H9 (cell line): Measurements from ENCODE around the gene SLAMF1. TPM values are rescaled to one million over a fixed set of nuclear protein-coding genes. Genes with fewer than 3 reads are reported as not detected.
A peak's percentile ranks its signal among the peaks of the same experiment; 100 is the strongest.

Experiments
- DNase-seq: peaks from one replicate; pipeline ENCODE4 v3.0.0-alpha.2; 2017
- H2AFZ ChIP-seq: one replicate; pipeline ENCODE4 v1.6.1; 2013; ENCODE audit warnings: mild to moderate bottlenecking, low read length, control low read depth, moderate library complexity
- H2AK5ac ChIP-seq: 2 replicates; pipeline ENCODE4 v1.6.1; 2013; ENCODE audit warnings: low read length, control low read depth, mixed read lengths; ENCODE audit not compliant: insufficient read length
- H2BK120ac ChIP-seq: one replicate; pipeline ENCODE4 v1.6.1; 2013; ENCODE audit warnings: low read depth, mild to moderate bottlenecking, low read length, control low read depth, inconsistent platforms; ENCODE audit not compliant: poor library complexity, severe bottlenecking
- H2BK12ac ChIP-seq: 2 replicates; pipeline ENCODE4 v1.6.1; 2013; ENCODE audit warnings: low read length, control low read depth, mixed read lengths, low read depth; ENCODE audit not compliant: insufficient read length
- H2BK15ac ChIP-seq: 2 replicates; pipeline ENCODE4 v1.6.1; 2013; ENCODE audit warnings: low read depth, low read length, control low read depth
- H2BK20ac ChIP-seq: one replicate; pipeline ENCODE4 v1.6.1; 2013; ENCODE audit warnings: low read depth, mild to moderate bottlenecking, low read length, control low read depth, inconsistent platforms; ENCODE audit not compliant: poor library complexity, severe bottlenecking
- H2BK5ac ChIP-seq: 2 replicates; pipeline ENCODE4 v1.6.1; 2013; ENCODE audit warnings: low read length, control low read depth, mixed read lengths; ENCODE audit not compliant: insufficient read length
- H3K14ac ChIP-seq: 2 replicates; pipeline ENCODE4 v1.6.1; 2013; ENCODE audit warnings: low read length, control low read depth; ENCODE audit not compliant: insufficient read depth
- H3K18ac ChIP-seq: 2 replicates; pipeline ENCODE4 v1.6.1; 2013; ENCODE audit warnings: low read depth, mild to moderate bottlenecking, mixed read lengths, low read length, control low read depth; ENCODE audit not compliant: insufficient read length
- H3K23ac ChIP-seq: 2 replicates; pipeline ENCODE4 v1.6.1; 2013; ENCODE audit warnings: low read length, control low read depth, mixed read lengths, low read depth; ENCODE audit not compliant: insufficient read length
- H3K23me2 ChIP-seq: 2 replicates; pipeline ENCODE4 v1.6.1; 2013; ENCODE audit warnings: low read depth, mild to moderate bottlenecking, mixed read lengths, low read length, control low read depth; ENCODE audit not compliant: insufficient read length, poor library complexity, severe bottlenecking
- H3K27ac ChIP-seq: 2 replicates; pipeline ENCODE4 v1.5.1; 2013; ENCODE audit warnings: low read length, control low read depth, mixed read lengths, low read depth; ENCODE audit not compliant: insufficient read length
- H3K27me3 ChIP-seq: 2 replicates; pipeline ENCODE4 v1.6.1; 2013; ENCODE audit warnings: low read length, control low read depth, inconsistent platforms; ENCODE audit not compliant: insufficient read depth
- H3K4ac ChIP-seq: 2 replicates; pipeline ENCODE4 v1.6.1; 2013; ENCODE audit warnings: low read depth, mild to moderate bottlenecking, control low read depth, inconsistent platforms, low read length, moderate library complexity
- H3K4me1 ChIP-seq: 2 replicates; pipeline ENCODE4 v1.6.1; 2013; ENCODE audit warnings: low read length, control low read depth, inconsistent platforms; ENCODE audit not compliant: insufficient read depth
- H3K4me2 ChIP-seq: 2 replicates; pipeline ENCODE4 v1.6.1; 2013; ENCODE audit warnings: low read length, control low read depth, mixed read lengths; ENCODE audit not compliant: insufficient read length, insufficient read depth
- H3K56ac ChIP-seq: 2 replicates; pipeline ENCODE4 v1.6.1; 2013; ENCODE audit warnings: low read depth, mild to moderate bottlenecking, mixed read lengths, low read length, control low read depth; ENCODE audit not compliant: insufficient read length
- H3K79me1 ChIP-seq: 2 replicates; pipeline ENCODE4 v1.6.1; 2013; ENCODE audit warnings: low read depth, mild to moderate bottlenecking, moderate library complexity, low read length, control low read depth, inconsistent platforms; ENCODE audit not compliant: insufficient read depth, poor library complexity, severe bottlenecking
- H3K79me2 ChIP-seq: 2 replicates; pipeline ENCODE4 v1.6.1; 2013; ENCODE audit warnings: low read length, control low read depth, inconsistent platforms; ENCODE audit not compliant: insufficient read depth
- H3K9ac ChIP-seq: 2 replicates; pipeline ENCODE4 v1.6.1; 2013; ENCODE audit warnings: low read length, control low read depth, mixed read lengths; ENCODE audit not compliant: insufficient read length; ENCODE audit errors: extremely low read depth
- H3K9me3 ChIP-seq: one replicate; pipeline ENCODE4 v1.6.1; 2013; ENCODE audit warnings: low read depth, low read length, inconsistent platforms; ENCODE audit not compliant: control insufficient read depth
- H3T11ph ChIP-seq: one replicate; pipeline ENCODE4 v1.6.1; 2013; ENCODE audit warnings: mild to moderate bottlenecking, low read length, control low read depth, inconsistent platforms
- H4K20me1 ChIP-seq: one replicate; pipeline ENCODE4 v1.6.1; 2013; ENCODE audit not compliant: control insufficient read depth, insufficient read length, insufficient read depth
- H4K5ac ChIP-seq: 2 replicates; pipeline ENCODE4 v1.6.1; 2013; ENCODE audit warnings: low read depth, mild to moderate bottlenecking, mixed read lengths, low read length, control low read depth; ENCODE audit not compliant: insufficient read length
- H4K8ac ChIP-seq: replicated peaks from 2 replicates; pipeline ENCODE4 v1.6.1; 2013; ENCODE audit warnings: low read length, control low read depth, mixed read lengths, low read depth; ENCODE audit not compliant: insufficient read length
- H4K91ac ChIP-seq: 2 replicates; pipeline ENCODE4 v1.6.1; 2013; ENCODE audit warnings: low read depth, mild to moderate bottlenecking, moderate library complexity, mixed read lengths, low read length, control low read depth; ENCODE audit not compliant: insufficient read length
- H3K27ac Mint-ChIP-seq, 3 experiments: 2 replicates in 2 of 3; 3 replicates in 1 of 3; pipeline ENCODE4 v1.8.0; 2020 to 2021; ENCODE audit warnings: mixed read lengths in 3 of 3, mild to moderate bottlenecking in 1 of 3, moderate library complexity in 1 of 3
- H3K27me3 Mint-ChIP-seq: 2 replicates; pipeline ENCODE4 v1.8.0; 2021; ENCODE audit warnings: low read depth, mild to moderate bottlenecking, moderate library complexity, mixed read lengths
- H3K36me3 Mint-ChIP-seq, 3 experiments: 2 replicates in 2 of 3; 3 replicates in 1 of 3; pipeline ENCODE4 v1.8.0; 2020 to 2021; ENCODE audit warnings: low read depth in 3 of 3, mixed read lengths in 3 of 3; ENCODE audit not compliant: insufficient read depth in 1 of 3
- H3K4me1 Mint-ChIP-seq, 2 experiments: 2 replicates each; pipeline ENCODE4 v1.8.0; 2020; ENCODE audit warnings: mixed read lengths in 2 of 2
- H3K4me3 Mint-ChIP-seq, 2 experiments: 2 replicates in 1 of 2; 3 replicates in 1 of 2; pipeline ENCODE4 v1.8.0; 2020 to 2021; ENCODE audit warnings: mild to moderate bottlenecking in 2 of 2, mixed read lengths in 2 of 2, moderate library complexity in 1 of 2
- H3K9me3 Mint-ChIP-seq, 2 experiments: 2 replicates in 1 of 2; 3 replicates in 1 of 2; pipeline ENCODE4 v1.8.0; 2020; ENCODE audit warnings: mild to moderate bottlenecking in 2 of 2, mixed read lengths in 2 of 2, moderate library complexity in 1 of 2
- CTCF ChIP-seq: fragments of 200-600 bp; sonication (generic); conservative IDR thresholded peaks from 3 replicates; pipeline ENCODE4 v1.8.0; 2021; ENCODE audit warnings: antibody characterized with exemption, mild to moderate bottlenecking
- WGBS: extraction: QIAGEN DNeasy Blood & Tissue Kit; methylation state at CpG from one replicate; pipeline ENCODE4 v1.1.7; 2013; ENCODE audit warnings: missing lambda C conversion rate, low lambda C conversion rate, mixed read lengths; ENCODE audit not compliant: insufficient read length; ENCODE audit errors: extremely low coverage; 5-methylcytosine and 5-hydroxymethylcytosine counted together
- total RNA-seq: library from RNA; stranded (reverse); gene quantifications from 2 replicates; pipeline ENCODE4 v1.2.1, GENCODE V29; 2021

The SLAMF1 gene
- total RNA-seq, 1 experiment from 2014 or later = not detected

- H3K4me1 ChIP-seq = peaks cover 13% of the 10 kb centered on the region; the same call in 1 of the 2 replicates
- H2BK15ac ChIP-seq = no peak overlapping the region
- H3K27ac ChIP-seq = peak overlapping the region; percentile 25
- no peak overlapping the region for H2AK5ac ChIP-seq
- no peaks in the 10 kb centered on the region; a peak in 2 of 5 replicates for H3K9me3 Mint-ChIP-seq
- no peak overlapping the region for H3K23ac ChIP-seq
- H3K27me3 ChIP-seq = no peaks in the 10 kb centered on the region
- H3K27me3 Mint-ChIP-seq = no peaks in the 10 kb centered on the region; the same call in 1 of the 2 replicates
- no peak overlapping the region for H3K9ac ChIP-seq
- no CpG with 5 or more reads among the region's 1 CpG for WGBS
- no peaks in the 10 kb centered on the region for H3K79me1 ChIP-seq
- no peak overlapping the region for H4K8ac ChIP-seq
- H3K9me3 ChIP-seq = no peaks in the 10 kb centered on the region
- no peak for DNase-seq
- H2BK5ac ChIP-seq = peak overlapping the region; percentile 48
- H4K20me1 ChIP-seq = no peaks in the 10 kb centered on the region
- no peak overlapping the region; the same call in 1 of the 2 replicates for H3K14ac ChIP-seq
- peak overlapping the region; percentile 85 for H3K18ac ChIP-seq
- peak overlapping the region; percentile 69 for H2BK12ac ChIP-seq
- peak overlapping the region; percentile 55 for H3T11ph ChIP-seq
- no peak overlapping the region for H2AFZ ChIP-seq
- H3K4me2 ChIP-seq = no peak overlapping the region
- H3K4me1 Mint-ChIP-seq = peaks cover 37 to 45% of the 10 kb centered on the region in 2 experiments
- peak overlapping the region in 1 of 2 experiments; percentile 24; a peak in 1 of 5 replicates for H3K4me3 Mint-ChIP-seq
- H3K27ac Mint-ChIP-seq = peak overlapping the region; percentile 49 to 99 (median 74); a peak in 5 of 7 replicates
- H3K36me3 Mint-ChIP-seq = peaks cover 0 to 5% (median 2%) of the 10 kb centered on the region in 3 experiments; a peak in 3 of 7 replicates
- H2BK120ac ChIP-seq = no peak overlapping the region
- no peak overlapping the region for H2BK20ac ChIP-seq
- H4K5ac ChIP-seq = no peak overlapping the region
- H3K79me2 ChIP-seq = no peaks in the 10 kb centered on the region
- H3K56ac ChIP-seq = no peak overlapping the region
- no peaks in the 10 kb centered on the region for H3K23me2 ChIP-seq
- no peak overlapping the region for H4K91ac ChIP-seq
- no peak overlapping the region for H3K4ac ChIP-seq
- no peak for TF ChIP-seq CTCF
Observed at GRCh38 chr1:160651433-160652064, 4.7 kb upstream of the SLAMF1 start.
